HL-60/S4 treated with retinoic acid at 250 ng/mL for 4 days and 3 days (cell line): Measurements from ENCODE around the gene CLEC4E.
"Not testable (repeated sequence)": the region's sequence is repeated elsewhere in the genome, so short reads cannot be mapped to it uniquely, and the experiment has no call there.

Experiments used
- in situ Hi-C: fragments of 300-500 bp; cut with MboI; formaldehyde crosslinking; loops from 2 replicates; pipeline ENCODE4 v1.7.0; 2022; ENCODE audit warnings: low sequenced_read_pairs

The CLEC4E gene

GRCh38 chr12:8541562-8541961 lies 857 bp upstream of the CLEC4E start:
- in situ Hi-C loops, result no loop called here

GRCh38 chr12:8537820-8538219 lies 2.9 kb downstream of the CLEC4E start:
- in situ Hi-C loops, result not testable (repeated sequence)

- in situ Hi-C loops, result no loop called here
Measured at GRCh38 chr12:8532045-8532444, 8.7 kb downstream of the CLEC4E start.

GRCh38 chr12:8527250-8528130 lies 13.2 kb downstream of the CLEC4E start:
- in situ Hi-C loops, result no loop called here

- in situ Hi-C loops, result no loop called here
Measured at GRCh38 chr12:8519171-8519570, 21.5 kb downstream of the CLEC4E start.

GRCh38 chr12:8517971-8518370 lies 22.7 kb downstream of the CLEC4E start:
- in situ Hi-C loops, result no loop called here

GRCh38 chr12:8513256-8513655 lies 27.4 kb downstream of the CLEC4E start, which contains the start of gene CLEC4D:
Gene CLEC4D, plus strand, starts transcription at chr12:8513503. Its CDS starts 230 bp downstream, at chr12:8513733.
- in situ Hi-C loops, result no loop called here

- in situ Hi-C loops, result no loop called here
Measured at GRCh38 chr12:8508910-8509841, 31.5 kb downstream of the CLEC4E start.

- in situ Hi-C loops, result no loop called here
Measured at GRCh38 chr12:8508223-8508622, 32.5 kb downstream of the CLEC4E start.

- in situ Hi-C loops, result no loop called here
Measured at GRCh38 chr12:8507596-8507995, 33.1 kb downstream of the CLEC4E start.

GRCh38 chr12:8504351-8504750 lies 36.4 kb downstream of the CLEC4E start:
- in situ Hi-C loops, result no loop called here

GRCh38 chr12:8501720-8502119 lies 39.0 kb downstream of the CLEC4E start:
- in situ Hi-C loops, result no loop called here

GRCh38 chr12:8499616-8500015 lies 41.1 kb downstream of the CLEC4E start:
- in situ Hi-C loops, result no loop called here

GRCh38 chr12:8496074-8496473 lies 44.6 kb downstream of the CLEC4E start:
- in situ Hi-C loops, result not testable (repeated sequence)

- in situ Hi-C loops, result not testable (repeated sequence)
Measured at GRCh38 chr12:8495671-8496070, 45.0 kb downstream of the CLEC4E start.

GRCh38 chr12:8493084-8493483 lies 47.6 kb downstream of the CLEC4E start:
- in situ Hi-C loops, result no loop called here

GRCh38 chr12:8491646-8492530 lies 48.8 kb downstream of the CLEC4E start:
- in situ Hi-C loops, result no loop called here
